Caco-2 (cell line): ENCODE results near the gene SIRPA. TPM values are rescaled to one million over a fixed set of nuclear protein-coding genes. Genes with fewer than 3 reads are reported as not detected.

ENCODE experiments used
- BruUV-seq: library from RNA; stranded (reverse); fragments of 400-500 nt; replicated peaks from 2 replicates; lab custom pipeline; 2021; lab: Mats Ljungman, UMichigan
- CTCF ChIA-PET: fragments of 300-600 bp; sonication (Branson Sonifier 250); formaldehyde crosslinking; loops from one replicate; lab custom pipeline; 2022; ENCODE audit warnings: antibody characterized with exemption; lab: Charles Lee
- POLR2A ChIA-PET: fragments of 300-600 bp; sonication (Branson Sonifier 250); formaldehyde crosslinking; loops from one replicate; lab custom pipeline; 2022; ENCODE audit warnings: antibody characterized with exemption; lab: Charles Lee
- DNase-seq, 2 experiments: peaks; one replicate each; pipeline versions ENCODE4 v3.0.0 to v3.0.0-alpha.2; 2020 to 2022
- H3K27me3 ChIP-seq: replicated peaks from 2 replicates; pipeline ENCODE4 v1.6.0; 2011; ENCODE audit warnings: low read length; ENCODE audit not compliant: control insufficient read depth, insufficient read depth
- H3K36me3 ChIP-seq: 2 replicates; pipeline ENCODE4 v1.5.1; 2011; ENCODE audit warnings: low read length; ENCODE audit not compliant: control insufficient read depth, insufficient read depth
- H3K4me1 ChIP-seq: fragments of 250-450 bp; sonication (Bioruptor Pico); 2 replicates; pipeline ENCODE4 v1.5.1; 2020; ENCODE audit warnings: mild to moderate bottlenecking
- H3K4me3 ChIP-seq: 2 replicates; pipeline ENCODE4 v1.5.1; 2011; ENCODE audit warnings: low read depth, mild to moderate bottlenecking, control low read depth, low read length
- H3K9me3 ChIP-seq: fragments of 250-450 bp; sonication (Bioruptor Pico); 2 replicates; pipeline ENCODE4 v1.5.1; 2020; ENCODE audit warnings: mild to moderate bottlenecking, moderate library complexity
- H3K27ac Mint-ChIP-seq: one replicate; pipeline ENCODE4 v1.8.0; 2022; ENCODE audit warnings: mixed read lengths; ENCODE audit not compliant: unreplicated experiment
- H3K27me3 Mint-ChIP-seq: one replicate; pipeline ENCODE4 v1.8.0; 2022; ENCODE audit warnings: mixed read lengths; ENCODE audit not compliant: insufficient read depth, unreplicated experiment
- H3K36me3 Mint-ChIP-seq: one replicate; pipeline ENCODE4 v1.8.0; 2022; ENCODE audit warnings: mild to moderate bottlenecking, mixed read lengths; ENCODE audit not compliant: insufficient read depth, unreplicated experiment
- H3K4me1 Mint-ChIP-seq: one replicate; pipeline ENCODE4 v1.8.0; 2022; ENCODE audit warnings: low read depth, mixed read lengths; ENCODE audit not compliant: unreplicated experiment
- H3K4me3 Mint-ChIP-seq: one replicate; pipeline ENCODE4 v1.8.0; 2022; ENCODE audit warnings: mild to moderate bottlenecking, moderate library complexity, mixed read lengths; ENCODE audit not compliant: unreplicated experiment
- H3K9me3 Mint-ChIP-seq: one replicate; pipeline ENCODE4 v1.8.0; 2022; ENCODE audit warnings: mixed read lengths; ENCODE audit not compliant: unreplicated experiment
- CTCF ChIP-seq, 2 experiments: fragments of 200-600 bp in 1 of 2; IDR thresholded peaks; 1 replicate in 1 of 2; 2 replicates in 1 of 2; pipeline versions ENCODE4 v1.5.1 to v1.8.0; 2011 to 2022; ENCODE audit warnings: antibody characterized with exemption in 1 of 2, control low read depth in 1 of 2, inconsistent platforms in 1 of 2, low read depth in 1 of 2, low read length in 1 of 2, mild to moderate bottlenecking in 1 of 2, moderate library complexity in 1 of 2; ENCODE audit not compliant: insufficient read depth in 1 of 2, severe bottlenecking in 1 of 2, unreplicated experiment in 1 of 2
- intact Hi-C: fragments of 100-400 bp; cut with micrococcal nuclease; formaldehyde crosslinking; loops from one replicate; pipeline ENCODE4 v1.10.0; 2022; ENCODE audit not compliant: unreplicated experiment
- total RNA-seq: library from RNA; stranded (reverse); gene quantifications from 2 replicates; pipeline ENCODE4 v1.2.3, GENCODE V29; 2022

SIRPA gene
- total RNA-seq, 1 experiment from 2014 or later = 33.3 TPM

- peaks cover 39% of the 10 kb centered on the region for H3K4me1 Mint-ChIP-seq
- no peaks in the 10 kb centered on the region for H3K9me3 Mint-ChIP-seq
- no peaks in the 10 kb centered on the region for H3K27me3 ChIP-seq
- DNase-seq = no peak
- no peaks in the 10 kb centered on the region for H3K9me3 ChIP-seq
- no peaks in the 10 kb centered on the region for H3K27me3 Mint-ChIP-seq
- TF ChIP-seq CTCF (IDR thresholded peaks at IDR 0.05; ENCODE audit: insufficient read depth in 1 of 2, low read depth in 1 of 2, low read length in 1 of 2, severe bottlenecking in 1 of 2, unreplicated experiment in 1 of 2) = no peak
- no peak overlapping the region for H3K4me3 Mint-ChIP-seq
- H3K4me1 ChIP-seq = peaks cover 15% of the 10 kb centered on the region; the same call in 1 of the 2 replicates
- ChIA-PET POLR2A (no interaction called here), CTCF (no interaction called here)
- no peaks in the 10 kb centered on the region for H3K36me3 ChIP-seq
- intact Hi-C loops = no loop called here
- no TSS peak for BruUV-seq
- peaks cover 9% of the 10 kb centered on the region for H3K36me3 Mint-ChIP-seq
- H3K4me3 ChIP-seq = no peak overlapping the region
- no peak overlapping the region for H3K27ac Mint-ChIP-seq
Measured at GRCh38 chr20:1882026-1882425, 13.2 kb upstream of the SIRPA start.

DNA sequence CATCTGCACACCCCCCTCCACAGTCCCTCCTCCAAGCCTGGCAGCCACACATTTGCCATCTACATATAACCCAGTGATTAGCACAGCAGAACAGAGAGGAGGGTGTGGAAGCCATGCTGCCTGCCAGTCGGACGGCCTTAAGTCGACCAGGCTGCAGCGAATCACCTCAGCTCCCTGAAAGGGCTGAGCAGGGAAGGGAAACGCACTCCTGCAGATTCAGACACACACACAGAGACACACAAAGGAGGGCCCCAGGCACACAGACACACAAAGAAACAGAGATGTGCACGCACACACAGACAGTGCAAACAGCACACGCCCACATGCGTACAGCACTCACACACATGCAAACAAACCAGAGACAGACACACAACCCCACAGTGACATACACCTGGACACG lies 11.2 kb upstream of the SIRPA start:
- no peak overlapping the region for H3K27ac Mint-ChIP-seq
- Histone ChIP-seq H3K4me1 (peaks cover 21% of the 10 kb centered on the region; the same call in 1 of the 2 replicates), H3K27me3 (no peaks in the 10 kb centered on the region), H3K36me3 (no peaks in the 10 kb centered on the region), H3K9me3 (no peaks in the 10 kb centered on the region), H3K4me3 (no peak overlapping the region)
- no peaks in the 10 kb centered on the region for H3K27me3 Mint-ChIP-seq
- H3K4me3 Mint-ChIP-seq = no peak overlapping the region
- BruUV-seq = no TSS peak
- peaks cover 7% of the 10 kb centered on the region for H3K36me3 Mint-ChIP-seq
- POLR2A ChIA-PET = no interaction called here
- H3K4me1 Mint-ChIP-seq = peaks cover 52% of the 10 kb centered on the region
- CTCF ChIA-PET = no interaction called here
- no peak for DNase-seq
- intact Hi-C loops = no loop called here
- no peaks in the 10 kb centered on the region for H3K9me3 Mint-ChIP-seq
- TF ChIP-seq CTCF (IDR thresholded peaks at IDR 0.05; ENCODE audit: insufficient read depth in 1 of 2, low read depth in 1 of 2, low read length in 1 of 2, severe bottlenecking in 1 of 2, unreplicated experiment in 1 of 2) = no peak

DNA sequence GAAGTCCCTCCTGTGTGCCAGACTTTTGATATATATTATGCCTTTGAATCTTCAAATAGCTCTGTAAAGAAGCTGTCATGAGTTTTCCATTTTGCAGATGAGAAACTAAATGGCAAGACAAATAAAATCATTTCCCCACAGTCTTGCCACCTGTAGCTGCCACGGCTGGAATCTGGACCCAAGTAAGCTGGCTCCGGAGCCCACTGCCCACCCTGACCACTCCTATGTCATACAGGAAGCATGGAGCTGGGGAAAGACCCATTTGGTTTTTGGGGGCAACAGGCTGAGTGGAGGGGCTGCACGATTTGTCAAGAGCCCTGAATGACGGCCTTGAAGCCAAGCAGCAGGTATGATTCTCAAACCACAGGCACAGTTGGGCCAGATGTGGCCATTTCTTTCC lies 10.0 kb upstream of the SIRPA start:
- Mint-ChIP-seq H3K27ac (no peak overlapping the region), H3K4me3 (no peak overlapping the region), H3K4me1 (peaks cover 47% of the 10 kb centered on the region), H3K9me3 (no peaks in the 10 kb centered on the region), H3K36me3 (peaks cover 7% of the 10 kb centered on the region), H3K27me3 (no peaks in the 10 kb centered on the region)
- Histone ChIP-seq H3K36me3 (no peaks in the 10 kb centered on the region), H3K27me3 (no peaks in the 10 kb centered on the region), H3K4me3 (no peak overlapping the region), H3K9me3 (no peaks in the 10 kb centered on the region), H3K4me1 (peaks cover 21% of the 10 kb centered on the region; the same call in 1 of the 2 replicates)
- ChIA-PET CTCF (interaction anchor here (0.6 kb wide), 1 partner anchor 108 kb away, joined by 4 read pairs; no protein-coding TSS in a partner anchor), POLR2A (no interaction called here)
- no TSS peak for BruUV-seq
- no peak for DNase-seq
- TF ChIP-seq CTCF (IDR thresholded peaks at IDR 0.05; ENCODE audit: insufficient read depth in 1 of 2, low read depth in 1 of 2, low read length in 1 of 2, severe bottlenecking in 1 of 2, unreplicated experiment in 1 of 2) = no peak
- intact Hi-C loops = no loop called here
